NCI-H2107 treated with DMSO at 0.1 percent for 48 hours (cell line): ENCODE data around the gene SDF2.

Experiments
- DNase-seq: peaks from one replicate; lab custom pipeline; 2025; ENCODE audit not compliant: unreplicated experiment; lab: John Stamatoyannopoulos, UW

The SDF2 gene, protein sequence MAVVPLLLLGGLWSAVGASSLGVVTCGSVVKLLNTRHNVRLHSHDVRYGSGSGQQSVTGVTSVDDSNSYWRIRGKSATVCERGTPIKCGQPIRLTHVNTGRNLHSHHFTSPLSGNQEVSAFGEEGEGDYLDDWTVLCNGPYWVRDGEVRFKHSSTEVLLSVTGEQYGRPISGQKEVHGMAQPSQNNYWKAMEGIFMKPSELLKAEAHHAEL

DNA sequence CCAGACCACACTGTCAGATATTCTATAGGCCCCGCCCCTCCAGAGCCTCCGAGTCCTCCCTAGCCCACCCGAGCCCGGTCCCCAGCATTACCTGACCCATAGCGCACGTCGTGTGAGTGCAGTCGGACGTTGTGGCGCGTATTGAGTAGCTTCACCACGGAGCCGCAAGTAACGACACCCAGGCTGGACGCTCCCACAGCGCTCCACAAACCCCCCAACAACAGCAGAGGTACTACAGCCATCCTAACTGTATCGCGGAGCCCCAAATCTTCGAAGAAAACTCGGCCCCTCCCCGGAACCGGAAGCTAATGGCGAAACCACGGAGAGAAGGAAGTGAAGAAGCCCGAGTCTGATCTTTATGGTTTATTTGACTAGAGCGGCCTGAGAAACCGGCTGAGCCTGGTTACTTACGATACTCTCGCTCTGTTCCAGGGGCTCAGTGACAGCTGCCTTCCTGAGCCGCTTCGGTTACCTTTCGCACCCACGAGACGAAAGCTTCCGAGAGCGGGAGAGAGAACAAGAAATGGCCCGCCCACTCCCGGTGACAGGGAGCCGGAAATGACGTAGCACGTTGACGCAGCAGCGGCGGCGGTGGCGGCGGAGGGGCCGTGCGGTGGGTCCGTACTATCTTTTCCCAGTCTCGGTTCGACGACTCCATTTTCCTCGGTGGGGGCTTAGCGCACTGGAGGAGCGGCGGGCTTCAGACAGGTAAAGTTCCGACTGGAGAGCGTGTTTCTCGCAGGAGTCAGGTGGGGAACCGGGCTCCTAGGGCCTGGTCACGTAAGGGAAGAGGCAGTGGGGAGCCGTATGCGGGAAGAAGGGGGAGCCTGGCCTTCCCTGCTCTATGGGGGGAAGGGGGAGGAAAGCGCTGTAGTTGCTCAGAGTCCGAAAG, at the start of gene SDF2, which contains the start of gene SUPT6H:
SDF2 (minus strand) TSS at position 272 of the 892 bp plus-strand sequence; CDS start at position 242, 30 bp downstream.
SUPT6H (plus strand) TSS at position 571 of the 892 bp plus-strand sequence. CDS start 11,197 bp downstream, outside the sequence.
- peak; percentile 88 for DNase-seq

DNA sequence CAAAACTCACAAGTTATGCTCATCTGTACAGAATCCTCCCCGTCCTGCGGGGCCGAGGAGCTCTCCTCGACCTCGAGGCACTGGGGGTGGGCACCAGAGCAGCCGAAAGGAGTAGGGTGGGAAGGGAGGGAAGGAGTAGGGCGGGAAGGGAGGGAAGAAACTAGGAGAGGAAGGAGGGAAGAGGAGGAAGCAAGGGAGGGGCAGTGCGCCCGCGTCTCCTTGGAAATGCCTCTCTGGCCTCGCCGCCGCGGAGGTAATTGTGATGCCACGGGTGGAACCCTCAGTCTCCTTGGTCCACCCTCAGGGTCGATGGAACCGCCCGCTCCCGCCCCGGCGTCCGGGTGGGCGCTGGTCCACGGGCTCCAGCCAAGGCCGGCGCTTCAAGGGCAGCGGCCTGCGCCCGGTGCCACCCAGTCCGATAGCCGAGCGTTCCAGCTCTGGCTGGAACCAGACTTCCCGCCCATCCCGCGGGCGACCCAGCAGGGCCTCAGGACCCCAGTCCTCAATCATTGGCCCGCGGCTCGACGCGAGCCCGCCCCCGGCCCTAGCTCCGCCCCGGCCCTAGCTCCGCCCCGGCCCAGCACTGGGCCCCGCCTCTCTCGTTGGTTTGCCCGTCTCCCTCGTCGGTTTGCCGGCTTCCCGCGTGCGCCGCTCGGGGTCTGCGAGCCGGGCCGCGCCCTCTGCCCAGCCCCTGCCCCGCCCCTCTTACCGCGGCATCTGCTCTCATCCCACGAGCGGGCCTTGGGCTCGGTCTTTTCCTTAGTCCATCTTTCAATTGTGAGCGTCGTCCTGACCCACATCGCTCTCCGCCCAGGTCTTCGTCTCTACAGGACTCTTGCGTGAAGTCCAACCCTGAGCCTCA, 49.4 kb upstream of the SDF2 start:
- peak; percentile 67 for DNase-seq

DNA sequence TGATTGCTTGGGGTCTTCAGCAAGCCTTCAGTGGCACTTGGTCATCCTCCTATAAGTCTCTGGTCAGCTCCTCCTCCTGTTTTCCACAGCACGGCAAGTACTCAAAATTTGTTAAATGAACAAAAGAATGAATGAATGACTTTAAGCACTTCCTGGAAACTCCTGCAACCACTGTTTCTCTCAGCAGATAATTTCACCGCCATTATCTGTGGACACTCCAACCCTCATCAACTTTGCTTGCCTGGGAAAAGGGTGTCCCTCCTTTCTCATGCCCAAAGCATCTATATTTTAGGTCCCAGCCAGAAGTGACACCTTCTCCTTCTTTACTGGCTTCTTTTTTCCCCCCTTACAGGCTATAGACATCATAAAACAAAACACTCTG, 45.6 kb upstream of the SDF2 start:
- DNase-seq, result no peak

DNA sequence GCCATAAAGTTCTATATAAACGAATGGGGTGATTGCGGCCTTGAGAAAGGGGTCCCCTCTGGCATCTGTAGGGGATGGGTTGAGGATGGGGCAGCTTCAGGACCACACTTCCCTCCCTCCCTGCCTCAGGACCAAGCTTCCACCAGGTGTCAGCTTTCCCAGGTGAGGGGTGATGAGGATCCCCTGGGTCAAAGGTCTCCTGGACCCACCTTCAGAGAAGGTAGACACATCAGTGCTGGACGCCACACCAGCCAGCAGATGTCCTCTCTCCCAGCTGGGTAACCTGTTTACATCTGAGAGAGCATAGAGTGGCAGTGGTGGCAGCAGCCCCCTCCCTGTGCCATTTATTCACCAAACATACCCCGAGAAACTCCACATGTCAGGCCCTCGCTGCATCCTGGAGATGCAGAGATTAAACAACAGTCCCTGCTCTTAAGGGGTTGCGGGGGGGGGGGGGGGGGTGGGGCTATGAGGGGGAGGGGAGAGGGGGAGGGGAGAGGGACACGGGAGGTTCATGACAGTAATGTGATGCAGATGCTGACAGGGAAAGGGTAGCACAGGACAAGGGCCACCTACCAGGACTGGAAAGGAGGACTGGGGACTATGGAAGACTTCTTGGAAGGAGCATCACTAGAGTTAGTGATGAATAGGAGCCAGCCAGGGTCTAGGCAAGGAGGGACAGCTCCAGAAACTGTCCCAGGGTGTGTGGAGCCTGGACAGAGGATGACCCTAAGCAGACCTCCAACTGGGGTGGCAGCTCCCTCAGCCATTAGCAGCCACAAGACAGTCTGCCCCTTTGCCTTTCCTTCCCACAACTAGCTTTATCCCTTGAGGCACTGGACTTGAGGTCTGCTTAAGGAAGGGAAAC, 45.0 kb upstream of the SDF2 start:
- no peak for DNase-seq

DNA sequence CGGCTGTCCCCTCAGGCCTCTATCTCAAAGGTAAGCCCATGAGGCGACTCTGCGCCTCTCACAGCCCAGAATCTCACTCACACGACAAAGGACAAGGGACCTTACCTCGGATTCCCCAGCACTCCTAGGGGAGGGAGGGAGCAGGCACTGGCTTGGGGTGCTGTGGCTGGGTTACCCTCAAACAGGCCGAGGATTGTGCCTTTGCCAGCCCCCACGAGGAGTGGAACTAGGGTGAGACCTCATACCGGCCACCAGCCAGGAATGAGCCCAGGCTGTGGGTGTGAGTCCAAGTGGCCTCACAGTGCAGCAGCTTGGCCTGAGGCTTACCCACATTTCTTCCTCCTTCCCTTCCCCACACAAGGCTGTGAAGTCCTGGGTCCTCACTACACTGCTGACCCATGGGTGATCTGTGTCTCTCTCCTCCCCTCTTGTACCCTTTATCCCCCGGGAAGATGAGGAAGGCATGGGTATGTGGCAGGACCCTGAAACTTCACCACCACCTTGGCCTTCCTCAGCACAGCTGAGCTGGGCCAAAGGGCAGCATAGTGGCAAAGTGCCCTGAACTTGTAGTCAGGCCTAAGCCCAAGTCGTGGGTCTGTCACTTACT, 44.1 kb upstream of the SDF2 start:
- no peak for DNase-seq

DNA sequence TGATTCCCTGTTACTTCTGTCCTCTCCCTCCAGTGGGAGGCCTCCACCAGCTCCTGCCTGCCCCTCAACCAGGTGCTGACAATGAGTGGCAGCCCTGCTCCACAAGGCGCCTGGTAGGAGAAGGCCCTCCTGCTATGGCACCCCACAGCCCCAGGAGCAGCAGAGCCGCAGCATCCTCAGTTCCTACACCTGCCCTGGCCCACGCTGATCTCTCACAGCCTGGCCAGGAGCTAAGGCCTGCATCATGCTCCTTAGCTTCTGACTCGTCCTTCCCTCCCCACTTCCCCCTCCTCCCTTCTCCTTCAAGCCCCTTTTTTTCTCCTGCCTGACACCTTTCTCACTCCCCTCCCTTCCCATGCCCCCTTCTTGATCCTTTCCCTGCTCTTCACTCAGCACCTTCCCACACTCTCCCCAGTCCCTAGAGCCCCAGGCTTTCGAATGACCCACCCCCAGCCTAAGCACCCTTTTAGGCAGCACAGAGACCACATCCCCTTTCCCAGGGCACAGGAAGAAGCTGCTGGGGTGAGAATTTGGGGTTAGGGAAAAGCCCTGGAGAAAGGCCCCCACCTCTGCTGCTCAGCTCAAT, 43.5 kb upstream of the SDF2 start:
- no peak for DNase-seq

DNA sequence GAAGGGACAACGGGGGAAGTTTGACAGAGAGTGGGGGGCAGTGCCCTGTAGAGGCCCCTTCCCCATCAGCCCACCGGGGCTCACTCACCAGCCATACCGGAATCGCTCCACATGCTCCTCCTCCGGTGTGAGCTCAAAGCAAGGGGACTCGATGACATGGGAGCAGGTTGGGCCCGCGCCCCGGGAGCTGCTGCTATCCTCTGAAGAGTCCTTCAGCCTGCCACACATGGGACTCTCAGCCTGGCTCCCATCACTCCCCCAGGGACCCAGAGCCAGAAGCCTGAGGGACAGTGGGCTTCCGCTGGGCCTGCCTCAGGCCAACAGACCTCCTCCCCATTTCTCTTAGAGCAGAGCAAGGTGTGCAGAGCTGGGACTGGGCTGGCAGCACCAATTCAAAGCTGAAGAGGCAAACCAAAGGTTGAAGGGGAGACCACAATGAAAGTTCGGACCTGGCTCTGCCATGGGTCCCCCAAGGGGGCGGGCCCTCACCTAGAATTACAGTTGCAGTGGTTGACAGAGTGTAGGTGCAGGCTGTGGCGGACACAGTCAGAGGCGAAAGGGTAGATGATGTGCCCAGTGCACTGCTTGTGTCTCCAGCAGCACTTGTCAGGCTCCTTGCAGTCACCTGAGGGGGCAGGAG, 42.6 kb upstream of the SDF2 start:
- no peak for DNase-seq

DNA sequence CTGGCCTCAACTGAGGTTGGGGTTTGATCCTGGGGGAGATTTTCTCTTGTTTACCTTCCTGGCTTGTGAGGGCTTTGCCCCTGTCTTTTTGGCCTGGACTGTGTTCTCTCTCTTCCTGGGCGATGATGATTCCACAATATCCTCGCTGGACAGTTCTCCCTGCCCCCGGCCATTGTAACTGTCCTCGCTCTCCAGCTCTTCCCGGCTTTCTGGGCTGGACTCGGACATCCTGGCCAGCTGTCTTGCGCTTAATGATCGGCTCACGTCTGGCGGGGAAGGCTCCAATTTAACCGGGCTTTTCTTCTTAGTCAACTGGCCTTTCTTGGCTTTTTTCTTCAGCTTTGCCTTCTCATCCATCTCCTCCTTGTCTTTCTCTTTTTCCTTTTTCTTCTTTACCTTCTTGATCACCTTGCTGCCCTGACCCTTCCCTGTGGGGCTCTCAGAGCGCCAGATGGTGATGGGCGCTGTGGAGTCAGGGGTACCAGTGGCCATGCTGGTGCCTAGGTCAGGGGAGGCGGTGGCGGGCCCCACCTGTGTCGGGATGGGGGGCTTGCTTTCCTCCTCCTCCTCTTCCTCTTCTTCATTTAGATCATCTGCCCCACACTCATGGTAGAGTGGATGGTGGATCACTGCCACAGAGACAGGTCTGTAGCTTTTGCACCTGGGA, 42.0 kb upstream of the SDF2 start:
- no peak for DNase-seq

DNA sequence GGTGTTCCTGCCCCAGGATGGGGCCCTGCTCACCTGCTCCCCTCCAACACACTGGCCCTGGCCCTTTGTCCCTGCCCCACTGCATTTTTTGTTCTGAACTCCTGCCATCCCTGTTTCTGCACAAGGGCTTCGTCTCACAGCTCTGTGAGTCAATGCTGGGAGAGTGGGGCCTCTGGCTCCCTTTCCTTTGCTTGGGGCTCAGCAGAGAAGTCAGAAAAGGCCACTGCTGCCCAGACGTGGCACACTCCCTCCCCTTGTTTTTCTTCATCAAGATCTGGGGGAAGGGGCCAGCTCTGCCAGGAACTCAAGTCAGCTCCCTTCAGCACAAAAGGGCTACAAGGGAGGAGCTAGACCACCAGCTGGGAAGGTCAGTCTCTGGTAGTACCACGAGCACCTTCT, 41.0 kb upstream of the SDF2 start:
- no peak for DNase-seq

DNA sequence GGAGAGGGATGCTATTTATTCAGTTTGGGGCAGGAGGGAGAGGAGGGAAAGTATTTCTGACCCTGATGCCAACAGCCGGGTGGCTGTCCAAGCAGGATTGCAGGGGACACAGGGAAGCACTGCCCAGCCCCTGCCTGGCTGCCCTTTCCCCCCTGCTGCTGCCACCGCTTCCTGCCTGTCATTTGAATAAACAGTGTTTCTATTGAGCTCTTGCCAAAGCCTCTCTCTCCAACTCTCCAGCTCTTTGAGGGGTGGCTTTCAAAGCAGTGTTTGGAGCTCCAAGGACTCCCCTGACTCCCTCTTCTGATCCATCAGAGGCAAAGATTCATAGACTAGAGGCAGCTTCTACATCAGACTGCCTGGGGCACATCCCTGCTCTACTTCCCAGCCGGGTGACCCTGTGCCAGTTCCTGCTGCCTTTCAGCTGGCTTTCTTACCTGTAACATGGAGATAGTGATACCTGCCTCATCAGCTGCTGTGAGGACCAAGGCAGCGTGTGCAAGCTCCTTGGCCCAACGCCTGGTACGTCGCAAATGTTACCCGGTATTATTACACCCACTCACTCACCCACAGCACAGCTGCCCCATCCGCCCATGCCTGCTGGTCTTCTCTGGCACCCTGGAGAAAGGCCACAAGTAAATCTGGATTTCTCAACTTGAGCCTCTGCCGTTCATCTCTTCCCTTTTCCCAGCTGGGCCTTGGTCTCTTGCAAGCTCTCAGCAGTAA, 40.5 kb upstream of the SDF2 start:
- no peak for DNase-seq

DNA sequence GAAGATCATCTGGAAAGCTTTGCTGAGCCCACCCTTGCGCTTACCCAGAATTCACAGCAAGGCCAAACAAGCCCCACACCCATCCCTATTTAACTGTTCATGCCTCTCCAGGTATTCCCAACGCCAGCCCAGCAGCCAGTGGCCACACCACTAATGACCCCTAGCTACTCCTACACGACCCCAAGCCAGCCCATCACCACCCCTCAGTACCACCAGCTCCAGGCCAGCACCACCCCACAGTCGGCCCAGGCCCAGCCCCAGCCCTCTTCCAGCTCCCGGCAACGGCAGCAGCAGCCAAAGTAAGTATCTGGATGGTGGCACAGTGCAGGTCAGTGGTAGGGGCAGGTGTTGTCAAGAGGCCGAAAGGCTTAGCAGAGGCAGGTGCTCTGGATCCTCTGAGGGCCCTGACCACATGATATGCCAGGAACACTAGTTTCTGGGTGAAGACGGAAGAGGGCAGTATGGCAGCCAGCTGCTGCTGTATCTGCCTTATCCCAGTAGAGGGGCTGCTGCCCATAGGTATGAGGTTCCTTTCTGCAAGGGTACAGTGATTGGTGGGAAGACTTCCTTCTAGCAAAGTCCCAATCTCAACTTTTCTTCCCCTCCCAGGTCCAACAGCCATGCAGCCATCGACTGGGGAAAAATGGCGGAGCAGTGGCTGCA, 39.3 kb upstream of the SDF2 start:
- DNase-seq, result no peak

DNA sequence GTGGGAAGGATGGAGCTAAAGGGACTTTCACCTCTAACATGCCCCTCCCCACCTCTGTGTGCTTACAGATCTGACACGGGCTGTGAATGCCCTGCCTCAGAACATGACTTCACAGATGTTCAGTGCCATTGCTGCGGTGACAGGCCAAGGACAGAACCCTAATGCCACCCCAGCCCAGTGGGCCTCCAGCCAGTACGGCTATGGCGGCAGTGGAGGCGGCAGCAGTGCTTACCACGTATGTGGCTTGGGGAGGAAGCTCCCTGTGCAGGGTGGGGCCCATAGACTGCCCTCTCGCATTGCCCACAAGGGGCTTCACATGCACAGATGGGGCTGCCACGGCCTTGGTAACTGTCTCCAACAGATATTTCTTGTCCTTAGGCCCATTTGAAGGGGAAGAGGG, 38.6 kb upstream of the SDF2 start:
- no peak for DNase-seq

DNA sequence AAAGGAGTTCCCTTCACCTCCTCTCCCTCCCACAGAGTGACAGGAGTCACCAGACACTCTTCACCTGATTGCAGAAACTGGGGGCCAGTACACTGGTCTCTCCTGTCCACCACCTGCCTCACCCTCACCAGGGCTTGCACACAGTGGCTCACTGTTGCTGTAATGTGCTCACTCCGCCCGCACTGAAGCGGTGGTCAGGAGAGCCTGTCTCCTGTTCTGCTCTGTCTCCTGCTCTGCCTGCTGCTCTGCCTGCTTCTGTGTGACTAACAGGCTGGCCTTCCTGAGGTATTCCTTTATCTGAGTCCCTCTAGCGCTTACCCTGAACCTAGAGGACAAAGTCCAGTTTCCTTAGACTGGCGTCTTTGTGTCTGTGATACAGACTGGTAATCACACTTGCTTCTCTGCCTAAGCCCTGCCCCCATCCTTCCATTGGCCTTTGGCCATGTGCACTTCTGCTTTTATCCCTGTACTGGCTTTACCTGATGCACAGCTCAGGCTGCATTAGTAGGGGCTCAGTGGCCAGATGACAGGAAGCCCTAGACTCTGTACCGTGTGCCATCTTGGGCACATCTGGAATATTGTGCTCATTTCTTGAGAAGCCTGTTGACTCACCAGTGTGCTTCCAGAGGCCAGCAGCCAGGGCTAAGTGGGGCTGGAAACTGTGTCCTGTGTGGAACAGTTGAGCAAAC, 36.7 kb upstream of the SDF2 start:
- DNase-seq, result no peak

DNA sequence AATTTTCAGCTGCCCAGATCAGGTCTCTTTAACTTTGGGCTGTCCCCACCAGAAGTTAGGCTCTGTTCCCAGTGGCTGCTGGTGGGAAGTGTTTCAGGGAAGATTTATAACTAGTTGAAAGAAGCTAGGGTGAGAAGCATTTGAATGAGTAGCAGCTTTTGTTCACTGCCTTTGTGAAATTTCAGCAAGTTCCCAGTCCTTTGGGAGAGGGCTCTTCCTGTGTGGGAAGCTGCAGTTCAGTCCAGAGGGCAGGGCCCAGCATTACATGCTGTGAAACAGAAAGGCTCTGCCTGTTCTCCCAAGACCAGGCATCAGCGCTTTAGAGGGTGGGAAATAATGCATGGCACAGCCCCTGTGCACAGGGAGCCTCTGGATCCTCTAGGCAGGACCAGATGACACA, 32.2 kb upstream of the SDF2 start:
- no peak for DNase-seq

DNA sequence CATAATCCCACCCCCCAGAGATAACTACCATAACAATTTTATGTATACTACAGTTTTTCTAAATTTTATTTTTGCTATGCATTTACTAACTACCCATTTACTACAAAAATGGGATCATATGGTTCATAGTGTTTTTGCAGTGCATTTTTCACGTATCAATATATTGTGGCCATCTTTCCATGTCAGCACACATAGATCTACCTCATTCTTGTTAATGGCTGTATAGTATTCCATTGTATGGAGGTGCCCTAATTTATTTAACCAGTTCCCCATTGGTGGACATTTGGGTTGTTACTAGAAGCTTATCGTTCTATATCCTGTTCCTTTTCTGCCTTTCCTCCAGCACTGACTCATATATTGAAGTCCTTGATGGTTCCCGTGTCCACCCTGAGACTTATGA, 27.3 kb upstream of the SDF2 start:
- no peak for DNase-seq

DNA sequence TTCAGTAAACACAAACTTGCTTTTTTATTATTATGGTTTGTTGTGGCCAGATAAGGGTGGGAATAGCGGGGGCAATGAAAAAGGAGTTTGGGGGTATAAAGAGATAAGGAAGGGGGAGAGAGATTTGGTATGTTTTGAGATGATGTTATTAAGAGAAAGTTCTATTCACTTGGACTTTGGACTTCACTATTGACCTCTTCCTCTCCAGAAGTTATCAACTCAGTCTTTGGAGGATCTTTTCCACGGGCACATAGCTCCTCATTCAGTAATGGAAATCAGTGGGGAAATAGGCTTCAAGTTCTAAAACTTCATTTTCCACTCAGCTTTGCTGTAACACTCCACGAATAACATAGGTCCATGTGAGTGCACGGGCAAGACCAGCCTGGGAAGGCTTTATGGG, 26.8 kb upstream of the SDF2 start:
- no peak for DNase-seq

DNA sequence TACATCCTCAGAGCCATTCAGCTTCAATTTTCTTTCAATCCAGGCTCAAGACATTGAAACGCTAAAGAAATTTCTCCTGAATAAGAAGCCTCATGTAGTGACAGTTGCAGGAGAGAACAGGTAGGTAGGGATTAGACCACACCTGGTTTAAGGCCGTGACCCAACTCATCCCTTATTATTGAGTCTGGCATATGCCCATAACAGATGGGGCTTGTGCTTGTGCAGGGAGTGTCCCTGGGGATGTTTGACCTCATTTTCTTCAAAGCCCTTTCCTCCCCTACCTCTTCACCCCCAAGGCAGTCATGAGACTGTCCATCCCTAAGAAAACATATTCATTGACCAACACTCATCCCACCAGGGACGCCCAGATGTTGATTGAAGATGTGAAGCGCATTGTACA, 24.6 kb upstream of the SDF2 start:
- no peak for DNase-seq
